A673 (cell line): ENCODE measurements around the gene HSF2.

Experiments
- EZH2 ChIP-seq: fragments of 200-600 bp; sonication (generic); IDR thresholded peaks from 2 replicates; pipeline ENCODE4 v1.6.1; 2017; ENCODE audit warnings: borderline replicate concordance, low read depth, mild to moderate bottlenecking, mixed read lengths, antibody characterized with exemption, low read length; ENCODE audit not compliant: poor library complexity, severe bottlenecking
- TF ChIP-seq, protein P1 (sequence below): fragments of 300-800, 200-600 bp; sonication (generic); conservative IDR thresholded peaks from 2 replicates; pipeline ENCODE4 v1.5.1; 2017; ENCODE audit warnings: low read depth, mild to moderate bottlenecking, antibody characterized with exemption, low read length, moderate library complexity, mixed read lengths

DNA sequence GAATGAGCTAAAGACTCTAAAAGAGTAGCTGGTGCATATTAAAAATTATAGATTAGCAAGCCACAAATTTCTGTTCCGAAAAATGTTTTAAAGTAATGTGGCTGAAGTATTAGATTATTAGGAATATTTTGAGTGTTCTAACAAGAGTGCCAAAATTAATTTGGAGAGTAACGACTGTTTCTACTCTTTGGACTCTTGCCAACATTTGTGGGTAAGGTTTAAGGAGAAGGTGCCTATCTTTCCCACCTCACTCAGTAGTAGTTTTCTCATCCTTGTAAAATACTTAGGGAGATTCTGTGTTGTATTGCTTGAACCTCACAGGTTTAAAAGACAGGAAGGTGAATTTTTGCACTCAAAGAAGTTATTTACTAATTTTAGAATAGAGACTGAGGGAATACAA, 5.0 kb downstream of the HSF2 start:
- TF ChIP-seq, protein P1, sequence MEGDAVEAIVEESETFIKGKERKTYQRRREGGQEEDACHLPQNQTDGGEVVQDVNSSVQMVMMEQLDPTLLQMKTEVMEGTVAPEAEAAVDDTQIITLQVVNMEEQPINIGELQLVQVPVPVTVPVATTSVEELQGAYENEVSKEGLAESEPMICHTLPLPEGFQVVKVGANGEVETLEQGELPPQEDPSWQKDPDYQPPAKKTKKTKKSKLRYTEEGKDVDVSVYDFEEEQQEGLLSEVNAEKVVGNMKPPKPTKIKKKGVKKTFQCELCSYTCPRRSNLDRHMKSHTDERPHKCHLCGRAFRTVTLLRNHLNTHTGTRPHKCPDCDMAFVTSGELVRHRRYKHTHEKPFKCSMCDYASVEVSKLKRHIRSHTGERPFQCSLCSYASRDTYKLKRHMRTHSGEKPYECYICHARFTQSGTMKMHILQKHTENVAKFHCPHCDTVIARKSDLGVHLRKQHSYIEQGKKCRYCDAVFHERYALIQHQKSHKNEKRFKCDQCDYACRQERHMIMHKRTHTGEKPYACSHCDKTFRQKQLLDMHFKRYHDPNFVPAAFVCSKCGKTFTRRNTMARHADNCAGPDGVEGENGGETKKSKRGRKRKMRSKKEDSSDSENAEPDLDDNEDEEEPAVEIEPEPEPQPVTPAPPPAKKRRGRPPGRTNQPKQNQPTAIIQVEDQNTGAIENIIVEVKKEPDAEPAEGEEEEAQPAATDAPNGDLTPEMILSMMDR: no peak
- no peak for TF ChIP-seq EZH2
